Measurements from ENCODE around the gene ALDH1B1.

GRCh38 chr9:38356851-38357250, 35.7 kb upstream of the ALDH1B1 start:
- no peak for TF ChIP-seq EP300 (IDR thresholded peaks at IDR 0.05)
- no peak for TF ChIP-seq CTCF (IDR thresholded peaks at IDR 0.05)

All from tibial nerve (tissue), 4 donors.